ENCODE data around the gene ZMAT5.

ZMAT5 gene

GRCh38 chr22:29692327-29692640 lies 74.5 kb downstream of the ZMAT5 start:
- H3K9me3 ChIP-seq (ENCODE audit: control insufficient read depth in 1 of 2, low read length in 2 of 2): no peaks in the 10 kb centered on the region
- H3K27ac ChIP-seq (ENCODE audit: low read length): no peak overlapping the region
- H3K27me3 ChIP-seq (ENCODE audit: low read depth, low read length): no peaks in the 10 kb centered on the region
- H3K4me3 ChIP-seq (ENCODE audit: low read depth in 1 of 2, low read length in 2 of 2): no peak overlapping the region
- peaks cover 0 to 9% of the 10 kb centered on the region in 2 donors for H3K4me1 ChIP-seq (ENCODE audit: control insufficient read depth in 1 of 2, insufficient read depth in 2 of 2, low read length in 2 of 2)
- H3K36me3 ChIP-seq (ENCODE audit: control insufficient read depth in 1 of 2, insufficient read depth in 2 of 2, low read length in 2 of 2): peaks cover 24 to 37% of the 10 kb centered on the region in 2 donors

DNA sequence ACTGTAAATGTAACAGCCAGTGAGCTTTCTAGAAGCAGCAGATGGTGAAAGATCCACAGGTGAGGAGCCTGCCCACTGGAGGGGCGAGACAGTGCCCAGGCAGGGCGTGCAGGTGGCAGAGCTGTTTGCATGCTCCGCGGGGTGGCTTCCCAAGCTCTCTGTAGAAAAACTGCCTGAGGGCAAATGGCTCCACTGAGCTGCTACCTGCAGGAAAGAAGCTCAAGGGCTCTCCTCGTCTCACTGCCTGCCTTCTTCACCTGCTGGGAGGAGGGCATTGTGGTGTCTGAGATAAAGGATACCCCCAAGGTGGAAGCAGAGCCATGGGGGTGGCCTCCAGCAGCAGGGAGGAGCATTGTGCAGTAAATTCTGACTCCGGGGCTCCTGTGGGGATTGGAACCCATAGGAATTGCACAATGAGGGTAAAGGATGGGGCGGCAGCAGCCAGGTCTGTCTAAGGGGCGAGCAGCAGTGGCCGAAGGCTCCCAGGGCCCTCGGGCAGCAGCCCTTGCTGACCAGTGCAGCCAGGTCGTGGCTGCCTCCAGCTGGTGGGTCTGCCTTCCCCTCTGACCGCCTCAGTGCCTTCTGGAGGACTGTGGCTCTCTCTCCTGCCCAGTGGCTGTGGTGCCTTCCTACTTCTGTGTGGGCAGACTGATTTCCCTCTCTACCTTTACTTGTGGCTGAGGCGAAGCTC lies 75.0 kb downstream of the ZMAT5 start:
- Histone ChIP-seq H3K36me3 (ENCODE audit: control insufficient read depth in 1 of 2, insufficient read depth in 2 of 2, low read length in 2 of 2) (peaks cover 28 to 43% of the 10 kb centered on the region in 2 donors), H3K27ac (ENCODE audit: low read length) (no peak overlapping the region), H3K9me3 (ENCODE audit: control insufficient read depth in 1 of 2, low read length in 2 of 2) (no peaks in the 10 kb centered on the region), H3K27me3 (ENCODE audit: low read depth, low read length) (no peaks in the 10 kb centered on the region), H3K4me1 (ENCODE audit: control insufficient read depth in 1 of 2, insufficient read depth in 2 of 2, low read length in 2 of 2) (peaks cover 0 to 9% of the 10 kb centered on the region in 2 donors), H3K4me3 (ENCODE audit: low read depth in 1 of 2, low read length in 2 of 2) (no peak overlapping the region)

GRCh38 chr22:29690476-29690875 lies 76.3 kb downstream of the ZMAT5 start:
- H3K27ac ChIP-seq (ENCODE audit: low read length): no peak overlapping the region
- H3K4me3 ChIP-seq (ENCODE audit: low read depth in 1 of 2, low read length in 2 of 2): no peak overlapping the region
- no peaks in the 10 kb centered on the region for H3K9me3 ChIP-seq (ENCODE audit: control insufficient read depth in 1 of 2, low read length in 2 of 2)
- H3K27me3 ChIP-seq (ENCODE audit: low read depth, low read length): no peaks in the 10 kb centered on the region
- H3K4me1 ChIP-seq (ENCODE audit: control insufficient read depth in 1 of 2, insufficient read depth in 2 of 2, low read length in 2 of 2): peaks cover 0 to 9% of the 10 kb centered on the region in 2 donors
- peaks cover 25 to 42% of the 10 kb centered on the region in 2 donors for H3K36me3 ChIP-seq (ENCODE audit: control insufficient read depth in 1 of 2, insufficient read depth in 2 of 2, low read length in 2 of 2)

- H3K4me1 ChIP-seq (ENCODE audit: control insufficient read depth in 1 of 2, insufficient read depth in 2 of 2, low read length in 2 of 2): peaks cover 0 to 9% of the 10 kb centered on the region in 2 donors
- H3K4me3 ChIP-seq (ENCODE audit: low read depth in 1 of 2, low read length in 2 of 2): no peak overlapping the region
- H3K27me3 ChIP-seq (ENCODE audit: low read depth, low read length): no peaks in the 10 kb centered on the region
- H3K27ac ChIP-seq (ENCODE audit: low read length): no peak overlapping the region
- no peaks in the 10 kb centered on the region for H3K9me3 ChIP-seq (ENCODE audit: control insufficient read depth in 1 of 2, low read length in 2 of 2)
- H3K36me3 ChIP-seq (ENCODE audit: control insufficient read depth in 1 of 2, insufficient read depth in 2 of 2, low read length in 2 of 2): peaks cover 23 to 36% of the 10 kb centered on the region in 2 donors
Observed at GRCh38 chr22:29689880-29690213, 77.0 kb downstream of the ZMAT5 start.

DNA sequence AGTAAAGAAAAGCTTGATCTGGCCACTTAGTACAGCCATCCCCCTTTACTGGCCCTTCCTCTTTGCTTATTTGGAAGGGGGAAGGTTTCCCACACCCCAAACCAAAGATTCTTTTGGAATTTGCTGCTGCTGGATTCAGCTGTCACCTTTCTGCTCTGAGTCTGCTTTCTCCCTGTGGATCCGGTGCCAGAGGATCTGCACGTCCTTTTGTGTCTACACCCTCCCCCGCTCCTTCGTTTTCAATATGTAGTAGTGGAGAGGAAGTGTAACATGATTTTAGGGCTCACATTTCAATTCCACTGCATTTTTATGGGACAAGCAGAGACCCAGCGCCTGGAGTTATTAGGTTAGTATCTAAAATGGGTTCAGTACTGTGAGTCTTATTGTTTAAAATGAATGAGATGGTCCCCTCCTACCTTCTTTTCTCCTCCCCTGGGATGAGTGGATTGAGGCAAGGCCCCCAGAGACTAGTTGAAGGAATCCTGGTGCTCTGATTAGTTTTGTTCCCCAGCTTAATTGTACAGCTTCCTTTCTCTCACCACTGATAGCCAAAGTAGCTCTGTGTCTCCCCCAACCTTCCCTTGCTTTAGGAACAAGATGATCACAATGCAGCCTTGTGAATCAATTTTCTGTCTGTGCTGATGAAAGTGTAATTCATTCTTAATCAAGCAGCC lies 77.5 kb downstream of the ZMAT5 start:
- Histone ChIP-seq H3K36me3 (ENCODE audit: control insufficient read depth in 1 of 2, insufficient read depth in 2 of 2, low read length in 2 of 2) (peaks cover 18 to 36% of the 10 kb centered on the region in 2 donors), H3K27me3 (ENCODE audit: low read depth, low read length) (no peaks in the 10 kb centered on the region), H3K27ac (ENCODE audit: low read length) (no peak overlapping the region), H3K4me1 (ENCODE audit: control insufficient read depth in 1 of 2, insufficient read depth in 2 of 2, low read length in 2 of 2) (peaks cover 0 to 9% of the 10 kb centered on the region in 2 donors), H3K4me3 (ENCODE audit: low read depth in 1 of 2, low read length in 2 of 2) (no peak overlapping the region), H3K9me3 (ENCODE audit: control insufficient read depth in 1 of 2, low read length in 2 of 2) (no peaks in the 10 kb centered on the region)

DNA sequence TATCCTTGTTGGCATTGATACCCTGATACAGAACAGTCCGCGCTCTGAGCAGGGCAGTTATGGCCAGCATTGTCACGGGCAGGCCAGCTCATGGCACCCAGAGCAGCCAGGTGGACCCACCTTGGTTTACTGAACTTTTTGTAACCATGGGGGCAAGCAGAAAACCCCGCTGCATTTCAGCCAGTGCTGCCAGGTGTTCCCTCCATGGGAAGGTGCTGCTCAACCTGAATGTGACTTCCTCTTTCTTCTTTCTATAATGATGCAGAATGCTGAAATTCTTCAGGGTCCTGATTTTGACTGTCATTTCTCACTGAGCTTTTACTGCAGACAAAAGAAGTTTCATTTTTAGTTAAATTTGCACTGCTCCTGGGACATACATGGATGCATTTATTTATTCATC lies 82.6 kb downstream of the ZMAT5 start:
- H3K9me3 ChIP-seq (ENCODE audit: control insufficient read depth in 1 of 2, low read length in 2 of 2): no peaks in the 10 kb centered on the region
- no peaks in the 10 kb centered on the region for H3K27me3 ChIP-seq (ENCODE audit: low read depth, low read length)
- H3K36me3 ChIP-seq (ENCODE audit: control insufficient read depth in 1 of 2, insufficient read depth in 2 of 2, low read length in 2 of 2): peaks cover 29 to 62% of the 10 kb centered on the region in 2 donors
- H3K4me1 ChIP-seq (ENCODE audit: control insufficient read depth in 1 of 2, insufficient read depth in 2 of 2, low read length in 2 of 2): no peaks in the 10 kb centered on the region
- H3K27ac ChIP-seq (ENCODE audit: low read length): no peak overlapping the region
- H3K4me3 ChIP-seq (ENCODE audit: low read depth in 1 of 2, low read length in 2 of 2): no peak overlapping the region

- no peaks in the 10 kb centered on the region for H3K27me3 ChIP-seq (ENCODE audit: low read depth, low read length)
- no peak overlapping the region for H3K4me3 ChIP-seq (ENCODE audit: low read depth in 1 of 2, low read length in 2 of 2)
- no peaks in the 10 kb centered on the region for H3K9me3 ChIP-seq (ENCODE audit: control insufficient read depth in 1 of 2, low read length in 2 of 2)
- H3K27ac ChIP-seq (ENCODE audit: low read length): no peak overlapping the region
- no peaks in the 10 kb centered on the region for H3K4me1 ChIP-seq (ENCODE audit: control insufficient read depth in 1 of 2, insufficient read depth in 2 of 2, low read length in 2 of 2)
- peaks cover 36 to 66% of the 10 kb centered on the region in 2 donors for H3K36me3 ChIP-seq (ENCODE audit: control insufficient read depth in 1 of 2, insufficient read depth in 2 of 2, low read length in 2 of 2)
Observed at GRCh38 chr22:29683536-29683935, 83.3 kb downstream of the ZMAT5 start.

All from muscle layer of duodenum (tissue), 2 donors.